ENCODE results near the gene MUC22.

- TF ChIP-seq CTCF (conservative IDR thresholded peaks at IDR 0.05; ENCODE audit: low read depth, low read length) = no peak
- no peak for TF ChIP-seq EZH2 (IDR thresholded peaks at IDR 0.05; ENCODE audit: low read length, unreplicated experiment)
- TF ChIP-seq EZH2phosphoT487 (IDR thresholded peaks at IDR 0.05; ENCODE audit: borderline replicate concordance, low read length) = no peak
These were observed 49.9 kb downstream of the MUC22 start for GRCh38 chr6:31060145-31060544.
